GM19023 (cell line): ENCODE measurements around the gene ABHD10.

ENCODE experiments used
- ATAC-seq: cut with Tn5 transposase; IDR thresholded peaks from one replicate; pipeline ENCODE4 v1.9.1; 2021; ENCODE audit warnings: mild to moderate bottlenecking, moderate library complexity; ENCODE audit not compliant: unreplicated experiment

The ABHD10 gene

DNA sequence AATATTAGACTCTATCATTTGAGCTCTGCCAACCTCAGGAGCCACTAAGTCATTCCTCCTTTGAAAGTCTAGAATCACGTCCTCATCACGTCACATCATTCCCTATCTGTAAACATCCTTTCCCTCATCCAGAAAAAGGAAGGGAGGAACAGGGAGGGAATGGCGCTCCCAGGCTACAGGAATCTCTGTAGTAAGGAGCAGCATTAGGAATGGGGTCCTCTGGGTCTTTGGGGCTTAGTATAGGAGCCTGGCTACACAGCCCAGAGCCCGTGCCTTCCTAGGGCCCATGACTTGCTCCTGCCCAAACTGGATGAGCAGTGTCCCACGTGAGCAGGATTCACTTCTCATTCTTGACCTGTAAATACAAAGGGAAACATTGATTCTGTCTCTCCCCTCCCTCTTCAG, 21.5 kb downstream of the ABHD10 start:
- ATAC-seq, result no peak

GRCh38 chr3:112000966-112001365, 22.1 kb downstream of the ABHD10 start:
- ATAC-seq, result no peak

GRCh38 chr3:112001526-112001925, 22.7 kb downstream of the ABHD10 start:
- no peak for ATAC-seq

- ATAC-seq, result no peak
Observed at GRCh38 chr3:112002096-112002971, 23.5 kb downstream of the ABHD10 start.

DNA sequence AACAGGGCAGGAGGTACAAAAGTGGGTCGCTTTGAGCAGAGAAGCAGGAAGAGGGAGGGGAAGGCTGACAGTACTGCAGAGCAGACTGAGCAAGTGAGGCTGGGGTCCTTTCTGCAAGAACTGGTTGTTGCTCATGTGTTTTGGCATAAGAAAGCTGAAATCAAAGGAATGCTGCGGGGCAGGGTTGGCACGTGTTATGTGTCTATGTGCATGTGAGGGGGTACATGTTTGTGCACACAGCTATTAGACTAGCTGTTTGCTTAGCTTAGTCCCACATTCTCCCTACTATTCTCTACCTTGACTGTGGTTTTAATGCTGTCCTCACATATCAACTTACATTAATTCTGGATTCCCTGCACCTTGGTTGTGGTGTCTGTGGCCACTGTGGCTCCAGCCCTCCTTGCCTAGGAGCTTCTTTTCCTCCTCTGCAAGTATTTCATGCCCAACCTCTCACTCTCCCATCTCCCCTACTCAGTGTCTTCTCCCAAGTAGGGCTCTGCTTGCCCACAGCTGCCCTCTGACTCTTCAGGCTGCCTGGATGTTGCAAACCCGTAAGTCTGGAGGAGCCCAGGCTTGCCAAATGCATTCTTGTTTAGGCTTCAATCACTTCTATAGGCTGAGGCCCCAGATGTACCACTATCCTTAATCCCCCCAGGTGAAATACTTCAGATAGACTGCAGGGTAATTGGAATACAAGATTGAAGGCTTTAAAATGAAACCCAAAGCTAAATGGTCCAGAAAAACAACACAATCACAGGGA, 24.7 kb downstream of the ABHD10 start:
- ATAC-seq, result no peak

GRCh38 chr3:112004187-112004586, 25.4 kb downstream of the ABHD10 start:
- no peak for ATAC-seq

- ATAC-seq, result no peak
Observed at GRCh38 chr3:112004669-112005068, 25.8 kb downstream of the ABHD10 start.

DNA sequence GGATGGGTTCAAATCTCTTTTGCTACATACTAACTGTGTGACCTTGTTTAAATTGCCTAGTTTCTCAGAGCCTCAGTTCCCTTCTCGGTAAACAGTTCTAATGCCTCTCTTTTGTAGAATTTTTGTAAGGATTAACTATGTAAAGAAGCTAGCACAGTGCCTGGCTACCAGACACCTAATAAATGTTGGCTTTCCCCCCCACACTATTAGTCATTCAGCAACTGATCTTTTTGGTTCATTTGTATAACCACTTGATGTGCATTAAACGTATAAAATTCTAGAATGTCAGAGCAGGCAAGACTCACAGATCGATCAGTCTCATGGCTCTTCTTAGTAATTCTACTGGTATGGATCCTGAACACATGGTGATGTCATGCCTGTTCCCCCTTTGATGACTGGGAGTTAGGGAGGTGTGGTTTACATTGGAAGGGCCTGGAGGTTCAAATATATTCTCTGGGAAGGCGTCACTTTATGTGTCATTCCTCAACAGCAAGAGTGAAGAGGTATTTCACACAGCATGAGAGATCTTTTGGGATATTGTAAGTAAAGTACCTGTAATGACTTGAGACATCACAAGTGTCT, 26.4 kb downstream of the ABHD10 start:
- no peak for ATAC-seq

- no peak for ATAC-seq
Observed at GRCh38 chr3:112007633-112008032, 28.8 kb downstream of the ABHD10 start.

DNA sequence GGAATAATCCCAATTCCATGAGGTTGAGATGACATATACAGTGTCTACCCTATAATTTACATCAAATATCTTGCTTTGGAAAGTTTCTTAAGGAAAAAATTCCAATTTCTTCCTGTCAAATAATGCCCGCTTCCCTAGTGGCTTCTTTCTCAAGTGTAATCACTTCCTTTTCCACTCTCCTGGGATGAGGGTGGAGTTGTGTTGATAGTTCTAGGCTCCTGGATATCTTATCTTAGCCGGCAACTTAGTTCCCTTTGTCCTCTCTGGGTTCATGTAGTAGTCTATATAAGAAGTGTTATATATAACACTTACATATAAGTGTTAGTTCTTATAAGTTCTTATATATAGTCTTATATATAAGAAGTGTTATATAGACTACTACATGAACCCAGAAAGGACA, 30.8 kb downstream of the ABHD10 start:
- ATAC-seq, result no peak

- no peak for ATAC-seq
Observed at GRCh38 chr3:112010636-112011035, 31.8 kb downstream of the ABHD10 start.

DNA sequence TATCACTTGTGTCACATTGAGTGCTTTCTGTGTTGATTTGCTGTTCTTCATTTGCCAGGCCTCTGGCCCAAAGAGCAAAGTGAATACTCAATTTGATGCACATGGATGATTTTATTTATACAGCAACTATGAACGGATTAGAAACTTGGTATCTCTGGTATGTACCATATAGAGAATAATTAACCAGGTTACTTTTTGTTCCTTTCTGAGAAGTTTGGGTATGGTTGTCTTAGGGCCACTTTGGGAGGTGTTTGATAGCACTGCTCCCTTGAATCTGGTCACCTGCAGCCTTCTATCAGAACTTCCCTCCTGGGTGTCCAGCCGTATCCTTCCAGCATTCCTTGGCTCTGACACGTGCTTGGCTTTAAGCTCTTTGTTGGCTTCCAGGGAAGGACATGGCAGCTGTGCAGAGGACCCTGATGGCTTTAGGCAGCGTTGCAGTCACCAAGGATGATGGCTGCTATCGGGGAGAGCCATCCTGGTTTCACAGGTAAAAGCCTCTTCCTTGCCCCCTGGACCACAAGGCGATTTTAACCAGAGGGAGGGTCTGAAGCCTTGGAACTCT, 32.6 kb downstream of the ABHD10 start:
- no peak for ATAC-seq

GRCh38 chr3:112012205-112012992, 33.6 kb downstream of the ABHD10 start:
- ATAC-seq, result no peak

GRCh38 chr3:112013058-112013783, 34.4 kb downstream of the ABHD10 start:
- peak; percentile 89 for ATAC-seq

- ATAC-seq, result no peak
Observed at GRCh38 chr3:112013784-112014143, 34.9 kb downstream of the ABHD10 start.

DNA sequence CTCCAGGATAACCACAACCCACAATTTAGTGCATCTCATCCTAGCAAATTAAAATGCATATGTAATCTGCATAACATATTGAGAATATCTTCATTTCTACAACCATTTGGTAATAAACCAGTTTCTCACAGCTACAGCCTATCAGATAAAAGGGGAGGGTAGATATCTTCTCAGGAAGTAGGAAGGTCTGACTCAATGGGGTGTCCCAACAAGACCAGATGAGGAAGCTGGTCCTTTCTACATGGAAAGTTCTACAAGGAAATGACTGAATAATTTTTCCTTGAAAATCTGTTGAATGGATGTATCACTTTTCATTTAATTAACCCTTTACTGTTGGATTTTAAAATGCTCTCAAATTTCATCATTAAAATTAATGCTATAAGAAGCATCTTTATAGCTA, 38.3 kb downstream of the ABHD10 start:
- no peak for ATAC-seq

- no peak for ATAC-seq
Observed at GRCh38 chr3:112018712-112019111, 39.9 kb downstream of the ABHD10 start.

- ATAC-seq, result no peak
Observed at GRCh38 chr3:112019716-112020115, 40.9 kb downstream of the ABHD10 start.

DNA sequence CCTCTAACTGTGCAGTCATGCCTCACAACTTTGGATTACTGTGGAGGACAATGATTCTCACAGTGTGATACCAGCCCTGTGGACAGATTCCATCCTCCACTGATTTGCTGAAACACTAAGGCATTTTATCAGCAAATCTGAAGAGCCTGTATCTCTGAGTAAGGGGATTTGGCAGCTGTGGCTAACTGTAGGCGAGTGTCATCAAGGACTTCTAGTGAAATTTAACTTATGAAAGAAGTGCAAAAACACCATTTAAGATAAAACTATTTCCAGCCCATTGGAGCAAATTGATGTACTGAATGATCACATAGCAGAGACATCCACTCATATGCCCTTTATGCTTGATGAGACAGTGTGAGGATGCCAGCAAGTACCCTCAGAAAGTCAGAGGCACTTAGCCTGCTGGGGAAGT, 41.9 kb downstream of the ABHD10 start:
- no peak for ATAC-seq

DNA sequence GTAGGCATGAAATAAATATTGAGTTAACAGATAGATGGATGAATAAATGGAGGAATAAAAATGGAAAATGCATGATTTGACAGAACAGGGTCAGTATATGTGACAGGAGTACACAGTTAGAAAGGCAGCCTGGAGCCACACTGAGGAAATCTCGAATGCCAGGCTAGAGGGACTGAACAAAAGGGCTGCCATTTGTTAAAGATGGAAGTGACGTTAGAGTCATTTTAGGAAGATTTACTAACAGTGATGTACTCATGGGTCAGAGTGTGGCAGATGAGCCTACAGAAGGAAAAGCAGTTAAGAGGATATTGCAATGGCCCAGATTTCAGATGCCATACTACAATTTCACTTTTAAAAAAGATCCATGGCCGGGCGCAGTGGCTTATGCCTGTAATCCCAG, 48.3 kb downstream of the ABHD10 start:
- ATAC-seq, result no peak
